B cell (primary cell): ENCODE data around the gene RBM20.

Experiments used
- CTCF ChIP-seq: fragments of 200-600 bp; IDR thresholded peaks from one replicate; pipeline ENCODE4 v1.8.0; 2022; ENCODE audit warnings: antibody characterized with exemption, mild to moderate bottlenecking
- EZH2 ChIP-seq: IDR thresholded peaks from 2 replicates; pipeline ENCODE4 v1.6.1; 2012; ENCODE audit warnings: borderline replicate concordance, low read depth, mild to moderate bottlenecking, moderate library complexity, low read length; ENCODE audit not compliant: insufficient read depth, poor library complexity, severe bottlenecking

- TF ChIP-seq CTCF (no peak), EZH2 (no peak)
These were observed 992 bp upstream of the RBM20 start for GRCh38 chr10:110643035-110643652.
